Mesendoderm (in vitro differentiated cells): ENCODE results near the gene NEURL1.

Experiments used
- DNase-seq: peaks from one replicate; pipeline ENCODE4 v3.0.0; 2013
- H2AK5ac ChIP-seq: 2 replicates; pipeline ENCODE4 v1.6.1; 2013; ENCODE audit warnings: low read length, inconsistent platforms
- H2BK120ac ChIP-seq: 2 replicates; pipeline ENCODE4 v1.6.1; 2013; ENCODE audit warnings: low read depth, mild to moderate bottlenecking, low read length, moderate library complexity, mixed read lengths
- H2BK15ac ChIP-seq: replicated peaks from 2 replicates; pipeline ENCODE4 v1.6.1; 2013; ENCODE audit warnings: low read depth, mild to moderate bottlenecking, moderate library complexity
- H2BK5ac ChIP-seq: 2 replicates; pipeline ENCODE4 v1.6.1; 2013; ENCODE audit warnings: low read length, inconsistent platforms
- H3K18ac ChIP-seq: 2 replicates; pipeline ENCODE4 v1.6.1; 2013; ENCODE audit warnings: mild to moderate bottlenecking, low read length, mixed read lengths
- H3K23ac ChIP-seq: one replicate; pipeline ENCODE4 v1.6.1; 2013; ENCODE audit warnings: low read length
- H3K27ac ChIP-seq: 2 replicates; pipeline ENCODE4 v1.5.1; 2013; ENCODE audit warnings: low read depth, mild to moderate bottlenecking, inconsistent platforms, low read length, moderate library complexity
- H3K27me3 ChIP-seq: 2 replicates; pipeline ENCODE4 v1.6.1; 2013; ENCODE audit warnings: low read length, control low read depth, mild to moderate bottlenecking, inconsistent platforms; ENCODE audit not compliant: insufficient read depth, poor library complexity
- H3K36me3 ChIP-seq: 2 replicates; pipeline ENCODE4 v1.6.1; 2013; ENCODE audit warnings: low read length, inconsistent platforms; ENCODE audit not compliant: control insufficient read depth, insufficient read depth
- H3K4ac ChIP-seq: one replicate; pipeline ENCODE4 v1.6.1; 2013; ENCODE audit warnings: low read depth, mild to moderate bottlenecking, low read length, moderate library complexity
- H3K4me1 ChIP-seq: 2 replicates; pipeline ENCODE4 v1.6.1; 2013; ENCODE audit warnings: low read depth, low read length, inconsistent platforms; ENCODE audit not compliant: control insufficient read depth
- H3K4me2 ChIP-seq: 2 replicates; pipeline ENCODE4 v1.6.1; 2013; ENCODE audit warnings: low read length
- H3K4me3 ChIP-seq: 2 replicates; pipeline ENCODE4 v1.5.1; 2013; ENCODE audit warnings: mild to moderate bottlenecking, low read length
- H3K56ac ChIP-seq: one replicate; pipeline ENCODE4 v1.6.1; 2013; ENCODE audit warnings: low read length
- H3K79me1 ChIP-seq: 2 replicates; pipeline ENCODE4 v1.6.1; 2013; ENCODE audit warnings: low read length, inconsistent platforms
- H3K79me2 ChIP-seq: 2 replicates; pipeline ENCODE4 v1.6.1; 2013; ENCODE audit warnings: mild to moderate bottlenecking, low read length; ENCODE audit not compliant: control insufficient read depth, insufficient read depth
- H3K9ac ChIP-seq: 2 replicates; pipeline ENCODE4 v1.6.1; 2013; ENCODE audit warnings: low read length, inconsistent platforms
- H4K5ac ChIP-seq: one replicate; pipeline ENCODE4 v1.6.1; 2013; ENCODE audit warnings: low read length
- H4K8ac ChIP-seq: one replicate; pipeline ENCODE4 v1.6.1; 2013; ENCODE audit warnings: low read depth, mild to moderate bottlenecking, control low read depth, low read length, moderate library complexity
- WGBS: extraction: QIAGEN DNeasy Blood & Tissue Kit; methylation state at CpG from one replicate; pipeline ENCODE4 v1.1.7; 2013; ENCODE audit warnings: low lambda C conversion rate, missing lambda C conversion rate; ENCODE audit not compliant: insufficient coverage; ENCODE audit errors: extremely low coverage; 5-methylcytosine and 5-hydroxymethylcytosine counted together

Gene NEURL1

DNA sequence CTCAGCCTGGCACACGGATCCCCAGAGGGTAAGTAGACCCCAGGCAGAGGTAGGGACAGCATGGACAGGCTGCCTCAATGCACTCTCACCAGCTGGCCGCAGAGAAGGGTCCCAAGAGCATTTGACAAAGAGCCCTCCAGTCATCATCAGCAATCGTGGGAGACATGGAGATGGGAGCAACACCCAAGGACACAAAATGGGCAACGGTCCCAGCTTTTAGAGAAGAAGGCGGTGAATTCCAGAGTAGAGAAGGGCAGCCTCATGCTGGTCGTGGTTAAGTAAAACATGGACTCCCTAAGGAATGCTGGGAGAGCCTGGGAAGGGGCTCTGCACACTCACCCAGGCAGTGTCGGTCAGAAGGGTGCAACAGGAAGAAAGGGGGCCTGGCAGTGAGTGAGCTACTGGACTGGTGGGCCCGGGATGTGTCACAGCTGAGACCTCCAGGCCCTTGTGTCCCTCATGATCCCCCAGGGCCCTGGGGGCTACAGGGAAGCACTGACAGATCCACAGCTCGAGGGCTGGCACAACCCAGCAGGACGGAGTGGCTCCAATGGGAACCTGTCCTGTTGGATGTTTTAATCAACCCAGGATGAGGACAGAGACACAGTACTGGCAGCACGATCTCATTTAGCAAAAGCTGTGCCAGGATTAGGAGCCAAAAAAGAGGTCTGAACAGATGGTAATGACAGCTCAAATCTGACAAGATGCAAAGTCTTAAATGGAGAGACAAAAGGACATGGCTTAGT, 147.1 kb downstream of the NEURL1 start:
- Histone ChIP-seq H2BK5ac (no peak overlapping the region), H4K5ac (no peak overlapping the region), H3K79me2 (no peaks in the 10 kb centered on the region), H3K27me3 (no peaks in the 10 kb centered on the region), H3K27ac (no peak overlapping the region), H3K4ac (no peak overlapping the region), H3K4me2 (no peak overlapping the region), H3K18ac (no peak overlapping the region), H3K36me3 (no peaks in the 10 kb centered on the region), H2BK120ac (no peak overlapping the region), H3K23ac (no peak overlapping the region), H3K9ac (no peak overlapping the region), H2BK15ac (no peak overlapping the region), H3K56ac (no peak overlapping the region), H4K8ac (no peak overlapping the region), H3K79me1 (peaks cover under 1% of the 10 kb centered on the region), H2AK5ac (no peak overlapping the region), H3K4me3 (no peak overlapping the region), H3K4me1 (peaks cover 7% of the 10 kb centered on the region)
- DNase-seq = no peak
- WGBS = no CpG with 5 or more reads among the region's 11 CpGs

DNA sequence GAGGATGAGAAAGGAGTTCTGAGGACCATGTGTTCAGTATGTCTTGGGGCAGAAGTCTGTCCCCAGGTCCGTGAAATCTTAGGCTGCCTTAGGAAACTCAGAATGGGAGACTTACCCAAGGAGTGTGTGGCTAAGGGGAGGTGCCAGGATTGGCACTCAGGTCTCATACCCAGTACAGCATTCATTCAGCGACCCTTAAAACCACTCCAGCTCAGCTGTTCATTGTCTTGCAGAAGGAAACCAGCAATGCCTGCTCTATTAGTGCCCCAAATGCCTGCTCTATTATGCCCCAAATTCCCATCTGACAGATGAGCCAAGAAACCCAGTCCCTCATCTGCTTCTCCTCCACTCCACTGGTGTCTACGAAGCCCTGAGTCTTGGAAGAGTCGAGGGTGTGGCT, 147.8 kb downstream of the NEURL1 start:
- H3K18ac ChIP-seq = no peak overlapping the region
- H3K27me3 ChIP-seq = no peaks in the 10 kb centered on the region
- WGBS = no CpG with 5 or more reads among the region's 4 CpGs
- no peak overlapping the region for H3K4ac ChIP-seq
- H3K4me2 ChIP-seq = no peak overlapping the region
- peaks cover 2% of the 10 kb centered on the region for H3K36me3 ChIP-seq
- H3K9ac ChIP-seq = no peak overlapping the region
- no peak overlapping the region for H2BK5ac ChIP-seq
- no peak overlapping the region for H4K8ac ChIP-seq
- H3K4me3 ChIP-seq = no peak overlapping the region
- no peaks in the 10 kb centered on the region for H3K79me1 ChIP-seq
- H3K79me2 ChIP-seq = no peaks in the 10 kb centered on the region
- H3K27ac ChIP-seq = no peak overlapping the region
- H3K4me1 ChIP-seq = peaks cover 7% of the 10 kb centered on the region
- H3K23ac ChIP-seq = no peak overlapping the region
- H2AK5ac ChIP-seq = no peak overlapping the region
- no peak overlapping the region for H4K5ac ChIP-seq
- H2BK120ac ChIP-seq = no peak overlapping the region
- no peak for DNase-seq
- H3K56ac ChIP-seq = no peak overlapping the region
- H2BK15ac ChIP-seq = no peak overlapping the region
